Prostate gland (tissue), 2 donors: ENCODE data around the gene GXYLT1. TPM values are rescaled to one million over a fixed set of nuclear protein-coding genes. Genes with fewer than 3 reads are reported as not detected.
A peak's percentile ranks its signal among the peaks of the same experiment; 100 is the strongest.

Experiments
- DNase-seq: peaks from one replicate; pipeline ENCODE4 v3.0.0-alpha.2; 2019; ENCODE audit warnings: low spot score
- H3K27ac ChIP-seq, 2 donors: fragments of 200-600 bp; sonication (generic); 2 replicates each; pipeline ENCODE4 v1.5.1; 2017 to 2019
- H3K27me3 ChIP-seq: fragments of 200-600 bp; sonication (generic); replicated peaks from 2 replicates; pipeline ENCODE4 v1.5.1; 2019; ENCODE audit not compliant: insufficient read depth
- H3K36me3 ChIP-seq, 2 donors: fragments of 200-600 bp; sonication (generic); 1 replicate in 1 of 2; 2 replicates in 1 of 2; pipeline versions ENCODE4 v1.5.1 to v1.8.1; 2017 to 2019
- H3K4me1 ChIP-seq: fragments of 200-600 bp; sonication (generic); replicated peaks from 2 replicates; pipeline ENCODE4 v1.5.1; 2019
- H3K4me3 ChIP-seq, 2 donors: fragments of 200-600 bp; sonication (generic); 2 replicates each; pipeline ENCODE4 v1.5.1; 2017 to 2019
- H3K9me3 ChIP-seq: fragments of 200-600 bp; sonication (generic); 2 replicates; pipeline ENCODE4 v1.5.1; 2017
- CTCF ChIP-seq, 4 experiments: fragments of 200-600 bp in 2 of 4; fragments of 450-650 bp in 2 of 4; sonication (generic) in 2 of 4; IDR thresholded peaks; 1 replicate in 3 of 4; 2 replicates in 1 of 4; pipeline ENCODE4 v1.5.1; 2016 to 2019; ENCODE audit warnings: antibody characterized with exemption in 4 of 4, mild to moderate bottlenecking in 2 of 4, moderate library complexity in 2 of 4
- POLR2A ChIP-seq: fragments of 450-650 bp; IDR thresholded peaks from one replicate; pipeline ENCODE4 v1.6.1; 2016; ENCODE audit warnings: antibody characterized with exemption, mild to moderate bottlenecking
- POLR2AphosphoS5 ChIP-seq: sonication (generic); formaldehyde crosslinking; IDR thresholded peaks from one replicate; pipeline ENCODE4 v1.6.1; 2017; ENCODE audit warnings: antibody characterized with exemption
- WGBS: methylation state at CpG from one replicate; pipeline ENCODE4 v1.1.5; 2018; 5-methylcytosine and 5-hydroxymethylcytosine counted together
- intact Hi-C: fragments of 100-400 bp; cut with DNase I; formaldehyde crosslinking; loops from one replicate; pipeline ENCODE4 v1.14.2; 2022
- total RNA-seq, 2 donors: library from RNA; depleted of rRNA; stranded (reverse); fragments of >200 nt; gene quantifications; one replicate each; pipeline ENCODE4 v1.1.0, GENCODE V29; 2016

GXYLT1 gene
- total RNA-seq, 2 donors from 2014 or later = 15.7 to 18.0 TPM

GRCh38 chr12:42141981-42142606 is 2.6 kb downstream of the GXYLT1 start:
- TF ChIP-seq CTCF (IDR thresholded peaks at IDR 0.05) = no peak
- no peak for TF ChIP-seq POLR2A
- TF ChIP-seq POLR2AphosphoS5 = no peak
- Histone ChIP-seq H3K9me3 (no peaks in the 10 kb centered on the region), H3K27ac (no peak overlapping the region), H3K4me3 (no peak overlapping the region), H3K36me3 (no peaks in the 10 kb centered on the region), H3K27me3 (no peaks in the 10 kb centered on the region), H3K4me1 (no peaks in the 10 kb centered on the region)
- no peak for DNase-seq
- WGBS = 79% methylated on average over 3 of the region's 3 CpGs
- intact Hi-C loops = loop anchor here (5.0 kb wide), 2 partner anchors 95 to 185 kb away; partner anchors contain the start of genes PPHLN1, YAF2 and ZCRB1

- intact Hi-C loops = loop anchor here (5.0 kb wide), 2 partner anchors 96 to 186 kb away; partner anchors contain the start of genes PPHLN1, YAF2 and ZCRB1
- Histone ChIP-seq H3K27ac (no peak overlapping the region), H3K4me3 (no peak overlapping the region), H3K4me1 (no peaks in the 10 kb centered on the region), H3K36me3 (no peaks in the 10 kb centered on the region), H3K27me3 (no peaks in the 10 kb centered on the region), H3K9me3 (no peaks in the 10 kb centered on the region)
- no peak for DNase-seq
- TF ChIP-seq POLR2A (no peak), POLR2AphosphoS5 (no peak), CTCF (IDR thresholded peaks at IDR 0.05) (no peak)
- 51% methylated on average over 3 of the region's 3 CpGs for WGBS
Measured at GRCh38 chr12:42140901-42141300, 3.8 kb downstream of the GXYLT1 start.

- H3K27ac ChIP-seq = no peak overlapping the region
- no peaks in the 10 kb centered on the region for H3K27me3 ChIP-seq
- H3K4me1 ChIP-seq = peaks cover 5% of the 10 kb centered on the region
- H3K36me3 ChIP-seq = no peaks in the 10 kb centered on the region
- TF ChIP-seq POLR2A (no peak), POLR2AphosphoS5 (no peak), CTCF (IDR thresholded peaks at IDR 0.05) (no peak)
- no peaks in the 10 kb centered on the region for H3K9me3 ChIP-seq
- intact Hi-C loops = no loop called here
- H3K4me3 ChIP-seq = no peak overlapping the region
- WGBS = 94% methylated on average over 3 of the region's 3 CpGs
- no peak for DNase-seq
Measured at GRCh38 chr12:42135259-42135814, 9.3 kb downstream of the GXYLT1 start.

- 33% methylated on average over 4 of the region's 4 CpGs for WGBS
- intact Hi-C loops = loop anchor here (5.0 kb wide), 1 partner anchor 1206 kb away; no protein-coding TSS in a partner anchor
- peak; percentile 17 for DNase-seq
- Histone ChIP-seq H3K4me3 (no peak overlapping the region), H3K36me3 (no peaks in the 10 kb centered on the region), H3K4me1 (peaks cover 12% of the 10 kb centered on the region), H3K27me3 (no peaks in the 10 kb centered on the region), H3K27ac (no peak overlapping the region), H3K9me3 (no peaks in the 10 kb centered on the region)
- TF ChIP-seq POLR2A = no peak
- no peak for TF ChIP-seq POLR2AphosphoS5
- TF ChIP-seq CTCF (IDR thresholded peaks at IDR 0.05) = no peak
Measured at GRCh38 chr12:42130672-42131402, 13.8 kb downstream of the GXYLT1 start.
